ENCODE data around the gene GALM.
A peak's percentile ranks its signal among the peaks of the same experiment; 100 is the strongest.
"Not testable (repeated sequence)": the region's sequence is repeated elsewhere in the genome, so short reads cannot be mapped to it uniquely, and the experiment has no call there.

Gene GALM

GRCh38 chr2:38703336-38703735 is 37.4 kb downstream of the GALM start:
- not testable (repeated sequence) for H3K4me3 Mint-ChIP-seq; H3K9me3 Mint-ChIP-seq; H3K27ac Mint-ChIP-seq; H3K27me3 Mint-ChIP-seq (ENCODE audit: low read depth)
- peaks cover 27% of the 10 kb centered on the region for H3K36me3 Mint-ChIP-seq (ENCODE audit: low read depth)
- peaks cover 46% of the 10 kb centered on the region for H3K4me1 Mint-ChIP-seq (ENCODE audit: low read depth)

- Mint-ChIP-seq H3K27me3 (ENCODE audit: low read depth) (no peaks in the 10 kb centered on the region), H3K4me1 (ENCODE audit: low read depth) (peaks cover 54% of the 10 kb centered on the region), H3K27ac (no peak overlapping the region), H3K9me3 (no peaks in the 10 kb centered on the region), H3K4me3 (no peak overlapping the region), H3K36me3 (ENCODE audit: low read depth) (peaks cover 29% of the 10 kb centered on the region)
Observed at GRCh38 chr2:38704664-38705063, 38.8 kb downstream of the GALM start.

- peaks cover 50% of the 10 kb centered on the region for H3K4me1 Mint-ChIP-seq (ENCODE audit: low read depth)
- H3K27me3 Mint-ChIP-seq (ENCODE audit: low read depth) = no peaks in the 10 kb centered on the region
- peaks cover 5% of the 10 kb centered on the region for H3K9me3 Mint-ChIP-seq
- H3K4me3 Mint-ChIP-seq = no peak overlapping the region
- peak overlapping the region; percentile 61 for H3K27ac Mint-ChIP-seq
- H3K36me3 Mint-ChIP-seq (ENCODE audit: low read depth) = peaks cover 29% of the 10 kb centered on the region
Observed at GRCh38 chr2:38706846-38707345, 41.0 kb downstream of the GALM start.

GRCh38 chr2:38708491-38708890 is 42.6 kb downstream of the GALM start:
- H3K27me3 Mint-ChIP-seq (ENCODE audit: low read depth); H3K9me3 Mint-ChIP-seq: not testable (repeated sequence)
- Mint-ChIP-seq H3K27ac (peak overlapping the region; percentile 79), H3K4me1 (ENCODE audit: low read depth) (peaks cover 54% of the 10 kb centered on the region), H3K4me3 (peak overlapping the region; percentile 35), H3K36me3 (ENCODE audit: low read depth) (peaks cover 38% of the 10 kb centered on the region)

GRCh38 chr2:38708900-38709566 is 43.1 kb downstream of the GALM start:
- Mint-ChIP-seq H3K27ac (peak overlapping the region; percentile 79), H3K4me3 (peak overlapping the region; percentile 35), H3K9me3 (peaks cover 5% of the 10 kb centered on the region), H3K36me3 (ENCODE audit: low read depth) (peaks cover 39% of the 10 kb centered on the region), H3K27me3 (ENCODE audit: low read depth) (no peaks in the 10 kb centered on the region), H3K4me1 (ENCODE audit: low read depth) (peaks cover 57% of the 10 kb centered on the region)

GRCh38 chr2:38709567-38710194 is 43.8 kb downstream of the GALM start:
- Mint-ChIP-seq H3K9me3 (peaks cover 5% of the 10 kb centered on the region), H3K27me3 (ENCODE audit: low read depth) (no peaks in the 10 kb centered on the region), H3K4me3 (peak overlapping the region; percentile 35), H3K4me1 (ENCODE audit: low read depth) (peaks cover 62% of the 10 kb centered on the region), H3K36me3 (ENCODE audit: low read depth) (peaks cover 42% of the 10 kb centered on the region), H3K27ac (peak overlapping the region; percentile 79)

GRCh38 chr2:38711558-38711957 is 45.6 kb downstream of the GALM start:
- no peak overlapping the region for H3K27ac Mint-ChIP-seq
- H3K27me3 Mint-ChIP-seq (ENCODE audit: low read depth) = no peaks in the 10 kb centered on the region
- H3K9me3 Mint-ChIP-seq = peaks cover 5% of the 10 kb centered on the region
- no peak overlapping the region for H3K4me3 Mint-ChIP-seq
- H3K36me3 Mint-ChIP-seq (ENCODE audit: low read depth) = peaks cover 46% of the 10 kb centered on the region
- H3K4me1 Mint-ChIP-seq (ENCODE audit: low read depth) = peaks cover 66% of the 10 kb centered on the region

- Mint-ChIP-seq H3K36me3 (ENCODE audit: low read depth) (peaks cover 40% of the 10 kb centered on the region), H3K9me3 (peaks cover 5% of the 10 kb centered on the region), H3K27me3 (ENCODE audit: low read depth) (no peaks in the 10 kb centered on the region), H3K4me1 (ENCODE audit: low read depth) (peaks cover 58% of the 10 kb centered on the region), H3K4me3 (no peak overlapping the region), H3K27ac (no peak overlapping the region)
Observed at GRCh38 chr2:38712413-38712812, 46.5 kb downstream of the GALM start.

- H3K9me3 Mint-ChIP-seq = peaks cover 5% of the 10 kb centered on the region
- H3K27ac Mint-ChIP-seq = peak overlapping the region; percentile 42
- no peak overlapping the region for H3K4me3 Mint-ChIP-seq
- H3K36me3 Mint-ChIP-seq (ENCODE audit: low read depth) = peaks cover 45% of the 10 kb centered on the region
- H3K4me1 Mint-ChIP-seq (ENCODE audit: low read depth) = peaks cover 56% of the 10 kb centered on the region
- no peaks in the 10 kb centered on the region for H3K27me3 Mint-ChIP-seq (ENCODE audit: low read depth)
Observed at GRCh38 chr2:38712871-38713270, 47.0 kb downstream of the GALM start.

- peak overlapping the region; percentile 41 for H3K27ac Mint-ChIP-seq
- peaks cover 48% of the 10 kb centered on the region for H3K36me3 Mint-ChIP-seq (ENCODE audit: low read depth)
- H3K4me1 Mint-ChIP-seq (ENCODE audit: low read depth) = peaks cover 55% of the 10 kb centered on the region
- H3K27me3 Mint-ChIP-seq (ENCODE audit: low read depth) = no peaks in the 10 kb centered on the region
- peaks cover 5% of the 10 kb centered on the region for H3K9me3 Mint-ChIP-seq
- H3K4me3 Mint-ChIP-seq = no peak overlapping the region
Observed at GRCh38 chr2:38713338-38713737, 47.4 kb downstream of the GALM start.

GRCh38 chr2:38714941-38715340 is 49.0 kb downstream of the GALM start:
- H3K9me3 Mint-ChIP-seq; H3K27me3 Mint-ChIP-seq (ENCODE audit: low read depth); H3K4me3 Mint-ChIP-seq: not testable (repeated sequence)
- H3K4me1 Mint-ChIP-seq (ENCODE audit: low read depth) = peaks cover 41% of the 10 kb centered on the region
- H3K27ac Mint-ChIP-seq = peak overlapping the region; percentile 33
- H3K36me3 Mint-ChIP-seq (ENCODE audit: low read depth) = peaks cover 49% of the 10 kb centered on the region

GRCh38 chr2:38716185-38716584 is 50.3 kb downstream of the GALM start:
- peak overlapping the region; percentile 45 for H3K27ac Mint-ChIP-seq
- peaks cover 46% of the 10 kb centered on the region for H3K4me1 Mint-ChIP-seq (ENCODE audit: low read depth)
- H3K36me3 Mint-ChIP-seq (ENCODE audit: low read depth) = peaks cover 60% of the 10 kb centered on the region
- no peak overlapping the region for H3K4me3 Mint-ChIP-seq
- no peaks in the 10 kb centered on the region for H3K27me3 Mint-ChIP-seq (ENCODE audit: low read depth)
- H3K9me3 Mint-ChIP-seq = peaks cover 9% of the 10 kb centered on the region

GRCh38 chr2:38718601-38719000 is 52.7 kb downstream of the GALM start:
- peaks cover 43% of the 10 kb centered on the region for H3K36me3 Mint-ChIP-seq (ENCODE audit: low read depth)
- no peak overlapping the region for H3K4me3 Mint-ChIP-seq
- peak overlapping the region; percentile 34 for H3K27ac Mint-ChIP-seq
- H3K27me3 Mint-ChIP-seq (ENCODE audit: low read depth) = no peaks in the 10 kb centered on the region
- H3K9me3 Mint-ChIP-seq = peaks cover 5% of the 10 kb centered on the region
- H3K4me1 Mint-ChIP-seq (ENCODE audit: low read depth) = peaks cover 50% of the 10 kb centered on the region

- peaks cover 5% of the 10 kb centered on the region for H3K9me3 Mint-ChIP-seq
- H3K4me1 Mint-ChIP-seq (ENCODE audit: low read depth) = peaks cover 48% of the 10 kb centered on the region
- H3K27me3 Mint-ChIP-seq (ENCODE audit: low read depth) = no peaks in the 10 kb centered on the region
- no peak overlapping the region for H3K27ac Mint-ChIP-seq
- H3K4me3 Mint-ChIP-seq = no peak overlapping the region
- peaks cover 41% of the 10 kb centered on the region for H3K36me3 Mint-ChIP-seq (ENCODE audit: low read depth)
Observed at GRCh38 chr2:38719706-38720105, 53.8 kb downstream of the GALM start.

GRCh38 chr2:38720613-38721241 is 54.8 kb downstream of the GALM start:
- Mint-ChIP-seq H3K27ac (peak overlapping the region; percentile 80), H3K4me3 (no peak overlapping the region), H3K36me3 (ENCODE audit: low read depth) (peaks cover 36% of the 10 kb centered on the region), H3K4me1 (ENCODE audit: low read depth) (peaks cover 41% of the 10 kb centered on the region), H3K27me3 (ENCODE audit: low read depth) (no peaks in the 10 kb centered on the region), H3K9me3 (peaks cover 5% of the 10 kb centered on the region)

Data from T-helper 1 cell treated with Interleukin-12 subunit alpha and Interleukin-12 subunit beta and Interleukin-4 antibody, amounts not matched to agents 30 μg/mL and 1 μg/mL, for 36 hours (primary cell).